HFF-Myc (cell line): Measurements from ENCODE around the gene OR52I2.

ENCODE experiments used
- DNase-seq: peaks from one replicate; pipeline ENCODE4 v3.0.0-alpha.2; 2011; ENCODE audit warnings: low read depth; ENCODE audit errors: extremely low read depth
- H3K4me3 ChIP-seq: replicated peaks from 2 replicates; pipeline ENCODE4 v1.5.1; 2011; ENCODE audit warnings: low read depth, mild to moderate bottlenecking, control low read depth, low read length
- CTCF ChIP-seq: IDR thresholded peaks from 2 replicates; pipeline ENCODE4 v1.5.1; 2012; ENCODE audit warnings: mild to moderate bottlenecking, low read depth, low read length, control low read depth; ENCODE audit errors: missing control alignments

Gene OR52I2

GRCh38 chr11:4606231-4607015 lies 24.9 kb downstream of the OR52I2 start:
- no peak overlapping the region for H3K4me3 ChIP-seq
- no peak for TF ChIP-seq CTCF
- DNase-seq = no peak

- TF ChIP-seq CTCF = no peak
- DNase-seq = no peak
- peak overlapping the region; percentile 61 for H3K4me3 ChIP-seq
These were observed 25.6 kb downstream of the OR52I2 start for GRCh38 chr11:4607096-4607495.

- TF ChIP-seq CTCF = no peak
- DNase-seq = peak; percentile 79
- peak within 1 kb of the TSS; percentile 61 for H3K4me3 ChIP-seq
These were observed 26.5 kb downstream of the OR52I2 start, which contains the start of gene TRIM68 for GRCh38 chr11:4607781-4608666. Gene TRIM68, minus strand, starts transcription at chr11:4608231. Its CDS starts 2,727 bp downstream, at chr11:4605504.

- no peak for DNase-seq
- no peak overlapping the region for H3K4me3 ChIP-seq
- no peak for TF ChIP-seq CTCF
These were observed 28.9 kb downstream of the OR52I2 start for GRCh38 chr11:4610258-4610935.

GRCh38 chr11:4611986-4612385 lies 30.4 kb downstream of the OR52I2 start:
- TF ChIP-seq CTCF = no peak
- DNase-seq = no peak
- no peak overlapping the region for H3K4me3 ChIP-seq

- TF ChIP-seq CTCF = no peak
- DNase-seq = no peak
- no peak overlapping the region for H3K4me3 ChIP-seq
These were observed 34.4 kb downstream of the OR52I2 start for GRCh38 chr11:4615856-4616444.
